Calu3 (cell line): ENCODE measurements around the gene DLST. TPM values are rescaled to one million over a fixed set of nuclear protein-coding genes. Genes with fewer than 3 reads are reported as not detected.

Experiments
- BruUV-seq: library from RNA; stranded (reverse); fragments of 400-500 nt; replicated peaks from 2 replicates; lab custom pipeline; 2021; lab: Mats Ljungman, UMichigan
- CTCF ChIA-PET: fragments of 300-600 bp; sonication (Branson Sonifier 250); formaldehyde crosslinking; loops from one replicate; lab custom pipeline; 2022; ENCODE audit warnings: antibody characterized with exemption; lab: Charles Lee
- DNase-seq: peaks from one replicate; pipeline ENCODE4 v3.0.0; 2022
- H3K27ac Mint-ChIP-seq: one replicate; pipeline ENCODE4 v1.8.0; 2022; ENCODE audit warnings: mixed read lengths; ENCODE audit not compliant: unreplicated experiment
- H3K27me3 Mint-ChIP-seq: one replicate; pipeline ENCODE4 v1.8.0; 2022; ENCODE audit warnings: mixed read lengths; ENCODE audit not compliant: unreplicated experiment
- H3K36me3 Mint-ChIP-seq: one replicate; pipeline ENCODE4 v1.8.0; 2022; ENCODE audit warnings: mild to moderate bottlenecking, moderate library complexity, mixed read lengths; ENCODE audit not compliant: insufficient read depth, unreplicated experiment
- H3K4me1 Mint-ChIP-seq: one replicate; pipeline ENCODE4 v1.8.0; 2022; ENCODE audit warnings: mild to moderate bottlenecking, low read depth, mixed read lengths; ENCODE audit not compliant: unreplicated experiment
- H3K4me3 Mint-ChIP-seq: one replicate; pipeline ENCODE4 v1.8.0; 2022; ENCODE audit warnings: mild to moderate bottlenecking, low read depth, moderate library complexity, mixed read lengths; ENCODE audit not compliant: unreplicated experiment
- H3K9me3 Mint-ChIP-seq: one replicate; pipeline ENCODE4 v1.8.0; 2022; ENCODE audit warnings: low read depth, mixed read lengths; ENCODE audit not compliant: unreplicated experiment
- intact Hi-C: fragments of 100-400 bp; cut with micrococcal nuclease; formaldehyde crosslinking; loops from one replicate; pipeline ENCODE4 v1.10.0; 2022; ENCODE audit not compliant: unreplicated experiment
- total RNA-seq: library from RNA; stranded (reverse); gene quantifications from 2 replicates; pipeline ENCODE4 v1.2.3, GENCODE V29; 2022
- TF ChIP-seq, protein P1 (sequence below): fragments of 200-600 bp; IDR thresholded peaks from one replicate; pipeline ENCODE4 v1.8.0; 2022; ENCODE audit warnings: antibody characterized with exemption; ENCODE audit not compliant: unreplicated experiment

DLST gene
- total RNA-seq, 1 experiment from 2014 or later: 84.2 TPM

DNA sequence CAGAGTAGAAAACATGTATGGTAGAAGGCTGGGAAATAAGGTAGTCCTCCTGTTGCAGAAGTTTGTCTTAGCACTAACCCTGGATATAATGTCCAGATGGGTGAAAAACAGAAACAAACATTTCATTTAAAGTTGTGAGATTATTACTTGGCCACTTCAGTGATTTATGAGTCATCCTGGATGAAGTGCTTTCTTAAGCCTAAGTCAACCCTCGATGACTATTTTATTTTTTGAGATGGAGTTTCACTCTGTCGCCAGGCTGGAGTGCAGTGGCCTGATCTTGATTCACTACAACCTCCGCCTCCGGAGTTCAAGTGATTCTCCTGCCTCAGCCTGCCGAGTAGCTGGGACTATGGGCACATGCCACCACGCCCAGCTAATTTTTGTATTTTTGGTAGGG lies 10.2 kb downstream of the DLST start:
- CTCF ChIA-PET: no interaction called here
- no TSS peak for BruUV-seq
- Mint-ChIP-seq H3K9me3 (no peaks in the 10 kb centered on the region), H3K36me3 (peaks cover 36% of the 10 kb centered on the region), H3K27ac (no peak overlapping the region), H3K4me3 (no peak overlapping the region), H3K27me3 (no peaks in the 10 kb centered on the region), H3K4me1 (peaks cover 13% of the 10 kb centered on the region)
- TF ChIP-seq, protein P1, sequence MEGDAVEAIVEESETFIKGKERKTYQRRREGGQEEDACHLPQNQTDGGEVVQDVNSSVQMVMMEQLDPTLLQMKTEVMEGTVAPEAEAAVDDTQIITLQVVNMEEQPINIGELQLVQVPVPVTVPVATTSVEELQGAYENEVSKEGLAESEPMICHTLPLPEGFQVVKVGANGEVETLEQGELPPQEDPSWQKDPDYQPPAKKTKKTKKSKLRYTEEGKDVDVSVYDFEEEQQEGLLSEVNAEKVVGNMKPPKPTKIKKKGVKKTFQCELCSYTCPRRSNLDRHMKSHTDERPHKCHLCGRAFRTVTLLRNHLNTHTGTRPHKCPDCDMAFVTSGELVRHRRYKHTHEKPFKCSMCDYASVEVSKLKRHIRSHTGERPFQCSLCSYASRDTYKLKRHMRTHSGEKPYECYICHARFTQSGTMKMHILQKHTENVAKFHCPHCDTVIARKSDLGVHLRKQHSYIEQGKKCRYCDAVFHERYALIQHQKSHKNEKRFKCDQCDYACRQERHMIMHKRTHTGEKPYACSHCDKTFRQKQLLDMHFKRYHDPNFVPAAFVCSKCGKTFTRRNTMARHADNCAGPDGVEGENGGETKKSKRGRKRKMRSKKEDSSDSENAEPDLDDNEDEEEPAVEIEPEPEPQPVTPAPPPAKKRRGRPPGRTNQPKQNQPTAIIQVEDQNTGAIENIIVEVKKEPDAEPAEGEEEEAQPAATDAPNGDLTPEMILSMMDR: no peak
- intact Hi-C loops: no loop called here
- no peak for DNase-seq

DNA sequence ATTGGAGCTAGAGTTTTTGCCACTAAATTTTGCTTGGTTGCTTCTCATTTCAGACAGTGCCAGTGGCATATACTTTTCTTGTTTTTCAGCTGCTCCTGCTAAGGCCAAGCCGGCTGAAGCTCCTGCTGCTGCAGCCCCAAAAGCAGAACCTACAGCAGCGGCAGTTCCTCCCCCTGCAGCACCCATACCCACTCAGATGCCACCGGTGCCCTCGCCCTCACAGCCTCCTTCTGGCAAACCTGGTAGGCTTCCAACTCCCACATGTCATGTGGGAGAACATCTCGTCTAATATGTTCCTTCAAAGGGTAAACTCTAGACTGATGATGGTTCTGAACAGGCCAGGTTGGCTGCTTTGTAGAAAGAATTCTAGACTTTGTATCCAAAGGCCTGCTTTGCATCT lies 11.0 kb downstream of the DLST start:
- H3K27me3 Mint-ChIP-seq: no peaks in the 10 kb centered on the region
- no peak overlapping the region for H3K27ac Mint-ChIP-seq
- H3K36me3 Mint-ChIP-seq: peaks cover 40% of the 10 kb centered on the region
- TF ChIP-seq, protein P1: no peak
- DNase-seq: no peak
- no peak overlapping the region for H3K4me3 Mint-ChIP-seq
- H3K9me3 Mint-ChIP-seq: no peaks in the 10 kb centered on the region
- intact Hi-C loops: no loop called here
- no TSS peak for BruUV-seq
- H3K4me1 Mint-ChIP-seq: peaks cover 12% of the 10 kb centered on the region
- CTCF ChIA-PET: interaction anchor here (1.3 kb wide), 1 partner anchor 32 kb away, joined by 3 read pairs; no protein-coding TSS in a partner anchor

GRCh38 chr14:74893614-74894091 lies 11.9 kb downstream of the DLST start:
- Mint-ChIP-seq H3K27ac (no peak overlapping the region), H3K27me3 (no peaks in the 10 kb centered on the region), H3K4me3 (no peak overlapping the region), H3K9me3 (no peaks in the 10 kb centered on the region), H3K4me1 (peaks cover 3% of the 10 kb centered on the region), H3K36me3 (peaks cover 33% of the 10 kb centered on the region)
- TF ChIP-seq, protein P1: no peak
- BruUV-seq: no TSS peak
- CTCF ChIA-PET: interaction anchor here (0.6 to 1.3 kb wide), 3 partner anchors 12 to 78 kb away, joined by 3 to 10 read pairs (median 3); no protein-coding TSS in a partner anchor
- intact Hi-C loops: no loop called here
- DNase-seq: no peak

- BruUV-seq: no TSS peak
- peaks cover 37% of the 10 kb centered on the region for H3K36me3 Mint-ChIP-seq
These were observed 14.7 kb downstream of the DLST start for GRCh38 chr14:74896400-74896799.

More at GRCh38 chr14:74896400-74896799, 14.7 kb downstream of the DLST start:
- CTCF ChIA-PET: no interaction called here
- Mint-ChIP-seq H3K4me3 (no peak overlapping the region), H3K27ac (no peak overlapping the region), H3K27me3 (no peaks in the 10 kb centered on the region), H3K4me1 (no peaks in the 10 kb centered on the region), H3K9me3 (no peaks in the 10 kb centered on the region)
- intact Hi-C loops: no loop called here
- TF ChIP-seq, protein P1: no peak
- no peak for DNase-seq
